Loucy (cell line): ENCODE data around the gene AJM1.

ENCODE experiments used
- H2AFZ ChIP-seq: fragments of 200-600 bp; sonication (generic); 2 replicates; pipeline ENCODE4 v1.6.0; 2016; ENCODE audit warnings: antibody characterized with exemption, mild to moderate bottlenecking, low read length, moderate library complexity
- H3F3A ChIP-seq: fragments of 200-600 bp; 2 replicates; pipeline ENCODE4 v1.6.0; 2016; ENCODE audit warnings: antibody characterized with exemption, low read depth, mild to moderate bottlenecking
- H3K27me3 ChIP-seq: fragments of 200-600 bp; sonication (generic); 2 replicates; pipeline ENCODE4 v1.6.1; 2014; ENCODE audit warnings: low read length, mild to moderate bottlenecking; ENCODE audit not compliant: insufficient read depth, poor library complexity, severe bottlenecking
- H3K36me3 ChIP-seq: fragments of 200-600 bp; sonication (generic); 2 replicates; pipeline ENCODE4 v1.6.1; 2016; ENCODE audit warnings: low read length; ENCODE audit not compliant: insufficient read depth
- H3K4me1 ChIP-seq: fragments of 200-600 bp; sonication (generic); 2 replicates; pipeline ENCODE4 v1.5.1; 2014; ENCODE audit warnings: low read length, mild to moderate bottlenecking; ENCODE audit not compliant: insufficient read depth, poor library complexity, severe bottlenecking
- H3K4me2 ChIP-seq: fragments of 200-600 bp; sonication (generic); 2 replicates; pipeline ENCODE4 v1.6.0; 2014; ENCODE audit warnings: antibody characterized with exemption, low read length, low read depth, mild to moderate bottlenecking; ENCODE audit not compliant: poor library complexity, severe bottlenecking
- H3K4me3 ChIP-seq: fragments of 200-600 bp; sonication (generic); 2 replicates; pipeline ENCODE4 v1.5.1; 2014; ENCODE audit warnings: low read length, mild to moderate bottlenecking, mixed read lengths; ENCODE audit not compliant: poor library complexity, severe bottlenecking
- H3K79me2 ChIP-seq: fragments of 200-600 bp; sonication (generic); 2 replicates; pipeline ENCODE4 v1.6.1; 2014; ENCODE audit warnings: low read length; ENCODE audit not compliant: insufficient read depth
- H3K9ac ChIP-seq: fragments of 200-600 bp; sonication (generic); 2 replicates; pipeline ENCODE4 v1.6.0; 2014; ENCODE audit warnings: mild to moderate bottlenecking, low read depth, low read length, moderate library complexity; ENCODE audit not compliant: poor library complexity, severe bottlenecking
- H3K9me2 ChIP-seq: fragments of 200-600 bp; sonication (generic); replicated peaks from 2 replicates; pipeline ENCODE4 v1.6.1; 2016; ENCODE audit warnings: low read depth, low read length, mixed read lengths
- H3K9me3 ChIP-seq: fragments of 200-600 bp; sonication (generic); 2 replicates; pipeline ENCODE4 v1.6.1; 2014; ENCODE audit warnings: mild to moderate bottlenecking, antibody characterized with exemption, low read length, low read depth; ENCODE audit not compliant: insufficient read depth
- H4K20me1 ChIP-seq: fragments of 200-600 bp; sonication (generic); 2 replicates; pipeline ENCODE4 v1.6.0; 2014; ENCODE audit warnings: antibody characterized with exemption, low read length, mild to moderate bottlenecking; ENCODE audit not compliant: insufficient read depth, poor library complexity, severe bottlenecking
- EZH2phosphoT487 ChIP-seq: fragments of 200-600 bp; IDR thresholded peaks from 2 replicates; pipeline ENCODE4 v1.6.1; 2018; ENCODE audit warnings: antibody characterized with exemption, mild to moderate bottlenecking, moderate library complexity, borderline replicate concordance
- TF ChIP-seq, protein P1 (sequence below): fragments of 200-600 bp; sonication (generic); conservative IDR thresholded peaks from 2 replicates; pipeline ENCODE4 v1.5.1; 2014; ENCODE audit warnings: mild to moderate bottlenecking, antibody characterized with exemption, low read length

AJM1 gene

DNA sequence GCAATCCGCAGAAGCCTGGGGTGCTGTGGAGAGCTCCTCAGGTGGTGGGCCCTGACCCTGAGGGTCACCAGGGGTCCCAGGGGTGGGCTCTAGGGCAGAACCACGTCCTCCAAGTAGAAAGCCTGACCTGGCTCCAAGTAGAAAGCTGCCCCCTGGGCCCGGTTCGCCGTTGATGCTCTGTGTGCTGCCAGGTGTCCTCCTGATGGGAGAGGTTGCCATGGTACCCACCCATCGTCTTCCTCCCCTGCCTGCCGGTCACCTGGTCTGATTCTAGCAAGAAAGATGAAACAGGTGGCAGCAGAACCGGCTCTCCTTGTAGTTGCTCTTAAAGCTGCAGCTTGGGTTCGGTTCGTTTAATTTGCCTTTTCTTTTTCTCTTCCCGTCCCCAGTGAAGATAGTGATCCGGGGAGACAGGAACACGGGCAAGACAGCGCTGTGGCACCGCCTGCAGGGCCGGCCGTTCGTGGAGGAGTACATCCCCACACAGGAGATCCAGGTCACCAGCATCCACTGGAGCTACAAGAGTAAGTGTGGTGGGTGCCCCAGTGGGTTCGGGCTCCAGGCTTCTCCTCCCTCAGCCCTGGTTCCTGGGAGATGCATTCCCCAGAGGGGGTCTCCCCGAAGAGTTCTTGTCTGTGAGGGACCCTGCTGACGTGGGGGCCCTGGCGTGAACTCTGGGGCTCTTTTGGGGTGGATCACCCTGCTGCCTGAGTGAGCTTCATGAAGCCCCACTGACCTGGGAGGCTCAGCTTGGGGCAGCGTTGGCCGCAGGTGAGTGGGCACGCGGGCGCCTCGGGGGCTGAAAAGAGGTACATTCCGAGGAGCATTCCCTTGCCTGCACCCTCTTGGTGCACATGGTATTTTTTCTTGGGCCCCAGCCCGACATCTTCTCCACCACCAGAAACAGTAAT lies 18.9 kb upstream of the AJM1 start:
- no peak overlapping the region for H3K4me3 ChIP-seq
- no peaks in the 10 kb centered on the region for H3K27me3 ChIP-seq
- H2AFZ ChIP-seq = no peak overlapping the region
- no peaks in the 10 kb centered on the region for H3K9me3 ChIP-seq
- no peaks in the 10 kb centered on the region for H3K79me2 ChIP-seq
- H4K20me1 ChIP-seq = no peaks in the 10 kb centered on the region
- no peaks in the 10 kb centered on the region for H3F3A ChIP-seq
- TF ChIP-seq, protein P1, sequence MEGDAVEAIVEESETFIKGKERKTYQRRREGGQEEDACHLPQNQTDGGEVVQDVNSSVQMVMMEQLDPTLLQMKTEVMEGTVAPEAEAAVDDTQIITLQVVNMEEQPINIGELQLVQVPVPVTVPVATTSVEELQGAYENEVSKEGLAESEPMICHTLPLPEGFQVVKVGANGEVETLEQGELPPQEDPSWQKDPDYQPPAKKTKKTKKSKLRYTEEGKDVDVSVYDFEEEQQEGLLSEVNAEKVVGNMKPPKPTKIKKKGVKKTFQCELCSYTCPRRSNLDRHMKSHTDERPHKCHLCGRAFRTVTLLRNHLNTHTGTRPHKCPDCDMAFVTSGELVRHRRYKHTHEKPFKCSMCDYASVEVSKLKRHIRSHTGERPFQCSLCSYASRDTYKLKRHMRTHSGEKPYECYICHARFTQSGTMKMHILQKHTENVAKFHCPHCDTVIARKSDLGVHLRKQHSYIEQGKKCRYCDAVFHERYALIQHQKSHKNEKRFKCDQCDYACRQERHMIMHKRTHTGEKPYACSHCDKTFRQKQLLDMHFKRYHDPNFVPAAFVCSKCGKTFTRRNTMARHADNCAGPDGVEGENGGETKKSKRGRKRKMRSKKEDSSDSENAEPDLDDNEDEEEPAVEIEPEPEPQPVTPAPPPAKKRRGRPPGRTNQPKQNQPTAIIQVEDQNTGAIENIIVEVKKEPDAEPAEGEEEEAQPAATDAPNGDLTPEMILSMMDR = no peak
- TF ChIP-seq EZH2phosphoT487 = no peak
- H3K36me3 ChIP-seq = peaks cover 18% of the 10 kb centered on the region; the same call in 1 of the 2 replicates
- H3K9ac ChIP-seq = no peak overlapping the region
- H3K9me2 ChIP-seq = no peaks in the 10 kb centered on the region
- H3K4me2 ChIP-seq = no peak overlapping the region
- no peaks in the 10 kb centered on the region for H3K4me1 ChIP-seq

DNA sequence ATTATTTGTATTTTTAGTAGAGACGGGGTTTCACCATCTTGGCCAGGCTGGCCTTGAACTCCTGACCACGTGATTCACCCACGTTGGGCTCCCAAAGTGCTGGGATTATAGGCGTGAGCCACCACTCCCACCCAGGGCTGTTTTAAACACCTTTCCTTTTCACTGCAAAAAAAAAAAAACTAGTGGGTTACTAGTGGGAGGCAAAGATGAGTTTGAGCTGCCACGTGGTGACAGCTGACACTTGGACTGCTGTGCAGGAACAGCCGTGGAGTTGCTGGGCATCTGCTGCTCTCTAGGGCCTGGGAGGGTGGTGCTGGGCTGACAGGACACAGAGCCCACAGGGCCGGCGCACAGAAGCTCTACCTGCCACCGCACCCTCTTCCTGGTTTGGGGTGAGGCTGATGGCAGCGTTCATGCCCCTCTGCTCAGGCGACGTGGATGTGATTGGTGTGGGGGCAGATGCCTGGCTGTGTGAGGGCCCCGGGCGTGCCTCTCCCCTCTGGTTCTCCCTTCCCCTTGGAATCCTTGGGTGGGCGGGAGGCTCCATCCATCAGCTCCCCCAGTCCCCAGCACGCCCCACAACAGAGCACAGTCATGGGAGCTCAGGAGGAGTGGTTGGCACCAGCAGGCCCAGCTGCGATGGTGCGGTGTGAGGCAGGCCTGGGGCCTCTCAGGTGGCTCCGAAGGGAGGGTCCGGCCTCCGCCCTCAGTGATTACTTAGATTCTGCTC lies 17.6 kb upstream of the AJM1 start:
- Histone ChIP-seq H3F3A (no peaks in the 10 kb centered on the region), H3K79me2 (no peaks in the 10 kb centered on the region), H3K9ac (no peak overlapping the region), H3K27me3 (no peaks in the 10 kb centered on the region), H4K20me1 (no peaks in the 10 kb centered on the region), H3K4me3 (no peak overlapping the region), H3K4me2 (no peak overlapping the region), H3K4me1 (no peaks in the 10 kb centered on the region), H3K9me2 (no peaks in the 10 kb centered on the region), H3K9me3 (no peaks in the 10 kb centered on the region), H2AFZ (no peak overlapping the region), H3K36me3 (peaks cover 24% of the 10 kb centered on the region; the same call in 1 of the 2 replicates)
- TF ChIP-seq EZH2phosphoT487 = no peak
- TF ChIP-seq, protein P1 = no peak

DNA sequence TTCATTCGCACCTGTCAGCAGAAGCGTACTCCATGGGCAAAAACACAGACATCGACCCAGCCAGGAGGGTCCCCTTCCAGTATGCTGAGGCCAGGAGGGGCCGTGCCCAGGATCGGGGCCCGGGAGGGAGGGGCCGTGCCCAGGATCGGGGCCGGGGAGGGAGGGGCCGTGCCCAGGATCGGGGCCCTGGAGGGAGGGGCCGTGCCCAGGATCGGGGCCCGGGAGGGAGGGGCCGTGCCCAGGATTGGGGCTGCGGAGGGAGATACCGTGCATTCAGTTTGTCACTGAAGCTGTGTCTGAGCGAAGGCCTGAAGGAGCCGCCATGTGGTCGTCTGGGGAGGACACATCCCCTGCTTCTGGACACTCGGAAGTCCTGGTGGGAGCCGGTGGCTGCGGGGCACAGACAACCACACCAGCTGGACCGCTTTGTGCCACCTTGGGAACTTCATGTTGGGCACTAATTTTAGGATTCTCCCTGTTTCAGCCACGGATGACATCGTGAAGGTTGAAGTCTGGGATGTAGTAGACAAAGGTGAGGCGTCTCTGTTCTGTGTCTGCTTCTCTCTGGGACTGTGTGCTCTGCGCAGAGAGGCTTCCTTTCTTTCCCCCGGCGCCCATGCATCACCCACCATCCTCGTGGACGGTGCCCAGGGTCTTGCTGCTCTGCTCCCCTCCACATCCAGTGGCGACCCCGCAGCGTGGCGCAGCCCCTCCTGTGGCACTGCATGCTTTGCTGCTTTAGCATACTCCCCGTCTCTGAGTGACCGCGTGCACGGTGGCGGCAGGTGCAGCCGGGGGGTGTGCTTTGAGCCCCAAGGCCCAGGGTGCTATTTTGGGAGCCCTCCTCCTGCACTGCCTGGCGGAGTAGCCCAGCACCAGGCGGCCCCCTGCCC lies 16.7 kb upstream of the AJM1 start:
- H3K9me2 ChIP-seq = no peaks in the 10 kb centered on the region
- no peaks in the 10 kb centered on the region for H3K4me1 ChIP-seq
- H2AFZ ChIP-seq = no peak overlapping the region
- H3K4me2 ChIP-seq = no peak overlapping the region
- H3K36me3 ChIP-seq = peaks cover 33% of the 10 kb centered on the region; the same call in 1 of the 2 replicates
- no peaks in the 10 kb centered on the region for H4K20me1 ChIP-seq
- no peaks in the 10 kb centered on the region for H3K9me3 ChIP-seq
- H3F3A ChIP-seq = no peaks in the 10 kb centered on the region
- no peaks in the 10 kb centered on the region for H3K79me2 ChIP-seq
- H3K4me3 ChIP-seq = no peak overlapping the region
- H3K27me3 ChIP-seq = no peaks in the 10 kb centered on the region
- no peak overlapping the region for H3K9ac ChIP-seq
- TF ChIP-seq EZH2phosphoT487 = no peak
- TF ChIP-seq, protein P1 = no peak
